Endodermal cell (in vitro differentiated cells): ENCODE results near the gene KCNJ2. TPM values are rescaled to one million over a fixed set of nuclear protein-coding genes. Genes with fewer than 3 reads are reported as not detected.

Experiments
- DNase-seq: peaks from one replicate; pipeline ENCODE4 v3.0.0-alpha.2; 2017
- H3K27ac ChIP-seq: 2 replicates; pipeline ENCODE4 v1.5.1; 2013; ENCODE audit warnings: mild to moderate bottlenecking, low read depth, low read length, moderate library complexity
- H3K27me3 ChIP-seq: 2 replicates; pipeline ENCODE4 v1.6.1; 2013; ENCODE audit warnings: mild to moderate bottlenecking, low read length, moderate library complexity; ENCODE audit not compliant: insufficient read depth, control insufficient read depth, poor library complexity, severe bottlenecking
- H3K36me3 ChIP-seq: 2 replicates; pipeline ENCODE4 v1.7.0; 2013; ENCODE audit warnings: mild to moderate bottlenecking, low read length, moderate library complexity; ENCODE audit not compliant: control insufficient read depth, insufficient read depth
- H3K4me1 ChIP-seq: one replicate; pipeline ENCODE4 v1.7.0; 2013; ENCODE audit warnings: low read length; ENCODE audit not compliant: control insufficient read depth, insufficient read depth
- H3K4me3 ChIP-seq: 2 replicates; pipeline ENCODE4 v1.5.1; 2013; ENCODE audit warnings: mild to moderate bottlenecking, low read length, moderate library complexity
- H3K9ac ChIP-seq: 2 replicates; pipeline ENCODE4 v1.6.1; 2013; ENCODE audit warnings: mild to moderate bottlenecking, low read length, moderate library complexity; ENCODE audit not compliant: poor library complexity, severe bottlenecking; ENCODE audit errors: extremely low read depth
- H3K9me3 ChIP-seq: 2 replicates; pipeline ENCODE4 v1.6.1; 2013; ENCODE audit warnings: mild to moderate bottlenecking, low read length, moderate library complexity; ENCODE audit not compliant: control insufficient read depth
- H3K27ac Mint-ChIP-seq: 2 replicates; pipeline ENCODE4 v1.8.0; 2020; ENCODE audit warnings: mixed read lengths
- H3K27me3 Mint-ChIP-seq: 2 replicates; pipeline ENCODE4 v1.8.0; 2021; ENCODE audit warnings: mild to moderate bottlenecking, mixed read lengths; ENCODE audit not compliant: insufficient read depth
- H3K36me3 Mint-ChIP-seq: 2 replicates; pipeline ENCODE4 v1.8.0; 2020; ENCODE audit warnings: low read depth, mixed read lengths
- H3K4me1 Mint-ChIP-seq: 2 replicates; pipeline ENCODE4 v1.8.0; 2020; ENCODE audit warnings: mixed read lengths
- H3K4me3 Mint-ChIP-seq: 2 replicates; pipeline ENCODE4 v1.8.0; 2020; ENCODE audit warnings: mild to moderate bottlenecking, moderate library complexity, mixed read lengths
- H3K9me3 Mint-ChIP-seq: 2 replicates; pipeline ENCODE4 v1.8.0; 2020; ENCODE audit warnings: mild to moderate bottlenecking, mixed read lengths
- WGBS, 2 experiments: methylation state at CpG; one replicate each; pipeline versions ENCODE4 v1.1.5 to v1.1.7; 2013; ENCODE audit warnings: missing lambda C conversion rate in 2 of 2, mixed read lengths in 1 of 2; ENCODE audit not compliant: insufficient coverage in 1 of 2, insufficient read length in 1 of 2; 5-methylcytosine and 5-hydroxymethylcytosine counted together
- total RNA-seq, 2 donors: library from RNA; stranded (reverse); fragmentation: NEBNext Ultra II Directional in 1 of 2; extraction: Animal tissue kit (Norgen Biotek cat#: 25700) in 1 of 2; gene quantifications; 2 replicates in 1 of 2; 3 replicates in 1 of 2; pipeline ENCODE4 v1.2.1, GENCODE V29; 2021
- TF ChIP-seq, protein P1 (sequence below): fragments of 200-600 bp; sonication (generic); conservative IDR thresholded peaks from 2 replicates; pipeline ENCODE4 v1.5.0; 2021; ENCODE audit warnings: antibody characterized with exemption, mild to moderate bottlenecking

KCNJ2 gene
- total RNA-seq, 2 donors from 2014 or later: 0.35 to 1.3 TPM

GRCh38 chr17:70225276-70225675 lies 55.9 kb downstream of the KCNJ2 start:
- Mint-ChIP-seq H3K27ac (no peak overlapping the region), H3K36me3 (no peaks in the 10 kb centered on the region), H3K4me3 (no peak overlapping the region), H3K4me1 (no peaks in the 10 kb centered on the region), H3K9me3 (no peaks in the 10 kb centered on the region), H3K27me3 (peaks cover 7% of the 10 kb centered on the region)
- peaks cover 7% of the 10 kb centered on the region for H3K27me3 ChIP-seq
- 94 to 100% methylated on average over 3 to 4 of the region's 4 CpGs for WGBS, 2 experiments
- no peak overlapping the region for H3K27ac ChIP-seq
- DNase-seq: no peak
- no peak overlapping the region for H3K9ac ChIP-seq
- no peaks in the 10 kb centered on the region for H3K36me3 ChIP-seq
- TF ChIP-seq, protein P1, sequence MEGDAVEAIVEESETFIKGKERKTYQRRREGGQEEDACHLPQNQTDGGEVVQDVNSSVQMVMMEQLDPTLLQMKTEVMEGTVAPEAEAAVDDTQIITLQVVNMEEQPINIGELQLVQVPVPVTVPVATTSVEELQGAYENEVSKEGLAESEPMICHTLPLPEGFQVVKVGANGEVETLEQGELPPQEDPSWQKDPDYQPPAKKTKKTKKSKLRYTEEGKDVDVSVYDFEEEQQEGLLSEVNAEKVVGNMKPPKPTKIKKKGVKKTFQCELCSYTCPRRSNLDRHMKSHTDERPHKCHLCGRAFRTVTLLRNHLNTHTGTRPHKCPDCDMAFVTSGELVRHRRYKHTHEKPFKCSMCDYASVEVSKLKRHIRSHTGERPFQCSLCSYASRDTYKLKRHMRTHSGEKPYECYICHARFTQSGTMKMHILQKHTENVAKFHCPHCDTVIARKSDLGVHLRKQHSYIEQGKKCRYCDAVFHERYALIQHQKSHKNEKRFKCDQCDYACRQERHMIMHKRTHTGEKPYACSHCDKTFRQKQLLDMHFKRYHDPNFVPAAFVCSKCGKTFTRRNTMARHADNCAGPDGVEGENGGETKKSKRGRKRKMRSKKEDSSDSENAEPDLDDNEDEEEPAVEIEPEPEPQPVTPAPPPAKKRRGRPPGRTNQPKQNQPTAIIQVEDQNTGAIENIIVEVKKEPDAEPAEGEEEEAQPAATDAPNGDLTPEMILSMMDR: no peak
- no peak overlapping the region for H3K4me3 ChIP-seq
- H3K4me1 ChIP-seq: no peaks in the 10 kb centered on the region
- no peaks in the 10 kb centered on the region for H3K9me3 ChIP-seq

Other genes with a start within 250 kb of the KCNJ2 start
- gene KCNJ16, start 94.3 kb upstream of the KCNJ2 start, total RNA-seq: 1 to 10 TPM in 1 of 2 donors, under 1 TPM in 1; 0.68 to 1.5 TPM